GM23338 (cell line): ENCODE measurements around the gene LCE3B. TPM values are rescaled to one million over a fixed set of nuclear protein-coding genes. Genes with fewer than 3 reads are reported as not detected.
A peak's percentile ranks its signal among the peaks of the same experiment; 100 is the strongest.

ENCODE experiments used
- ATAC-seq: fragments of 200-7000 bp; cut with Tn5 transposase; 3 replicates; pipeline ENCODE4 v1.9.1; 2020
- DNase-seq: peaks from one replicate; pipeline ENCODE4 v3.0.0-alpha.2; 2015; ENCODE audit warnings: low spot score
- H2AFZ ChIP-seq: fragments of 200-600 bp; sonication (generic); 2 replicates; pipeline ENCODE4 v1.8.0; 2016; ENCODE audit warnings: antibody characterized with exemption, mild to moderate bottlenecking, moderate library complexity
- H3F3A ChIP-seq: fragments of 200-600 bp; sonication (generic); replicated peaks from 2 replicates; pipeline ENCODE4 v1.8.0; 2017; ENCODE audit warnings: antibody characterized with exemption, mixed run types, low read depth
- H3K27ac ChIP-seq: fragments of 200-600 bp; sonication (generic); 2 replicates; pipeline ENCODE4 v1.6.1; 2016; ENCODE audit warnings: low read depth
- H3K27me3 ChIP-seq: fragments of 200-600 bp; sonication (generic); 2 replicates; pipeline ENCODE4 v1.8.0; 2016; ENCODE audit warnings: mild to moderate bottlenecking, mixed run types, moderate library complexity; ENCODE audit not compliant: insufficient read depth
- H3K36me3 ChIP-seq: fragments of 200-600 bp; sonication (generic); 2 replicates; pipeline ENCODE4 v1.8.0; 2016; ENCODE audit warnings: mild to moderate bottlenecking; ENCODE audit not compliant: insufficient read depth
- H3K4me1 ChIP-seq: fragments of 200-600 bp; sonication (generic); 2 replicates; pipeline ENCODE4 v1.8.0; 2016; ENCODE audit warnings: mild to moderate bottlenecking, moderate library complexity; ENCODE audit not compliant: insufficient read depth
- H3K4me2 ChIP-seq: fragments of 200-600 bp; sonication (generic); 2 replicates; pipeline ENCODE4 v1.7.1; 2017; ENCODE audit warnings: mixed run types
- H3K4me3 ChIP-seq: fragments of 200-600 bp; sonication (generic); 2 replicates; pipeline ENCODE4 v1.6.1; 2016; ENCODE audit warnings: mixed run types
- H3K79me2 ChIP-seq: fragments of 200-600 bp; sonication (generic); replicated peaks from 2 replicates; pipeline ENCODE4 v1.8.0; 2017; ENCODE audit warnings: mild to moderate bottlenecking; ENCODE audit not compliant: insufficient read depth
- H3K9me2 ChIP-seq: fragments of 200-600 bp; sonication (generic); 2 replicates; pipeline ENCODE4 v1.8.0; 2017; ENCODE audit not compliant: insufficient read depth
- H4K20me1 ChIP-seq: fragments of 200-600 bp; sonication (generic); replicated peaks from 2 replicates; pipeline ENCODE4 v1.8.0; 2017; ENCODE audit warnings: mild to moderate bottlenecking; ENCODE audit not compliant: insufficient read depth
- H3K27ac Mint-ChIP-seq: 2 replicates; pipeline ENCODE4 v1.8.0; 2020; ENCODE audit warnings: inconsistent platforms, mild to moderate bottlenecking, moderate library complexity, mixed read lengths
- H3K27me3 Mint-ChIP-seq: 3 replicates; pipeline ENCODE4 v1.8.0; 2022; ENCODE audit warnings: low read depth, mild to moderate bottlenecking, moderate library complexity, mixed read lengths, inconsistent platforms; ENCODE audit not compliant: insufficient read depth, poor library complexity
- H3K36me3 Mint-ChIP-seq: 3 replicates; pipeline ENCODE4 v1.8.0; 2021; ENCODE audit warnings: low read depth, mild to moderate bottlenecking, inconsistent platforms, moderate library complexity, mixed read lengths
- H3K4me1 Mint-ChIP-seq: 3 replicates; pipeline ENCODE4 v1.8.0; 2020; ENCODE audit warnings: mild to moderate bottlenecking, inconsistent platforms, mixed read lengths
- H3K4me3 Mint-ChIP-seq: 3 replicates; pipeline ENCODE4 v1.8.0; 2021; ENCODE audit warnings: moderate library complexity, mild to moderate bottlenecking, inconsistent platforms, mixed read lengths
- H3K9me3 Mint-ChIP-seq: 3 replicates; pipeline ENCODE4 v1.8.0; 2020; ENCODE audit warnings: moderate library complexity, mild to moderate bottlenecking, inconsistent platforms, mixed read lengths
- CREB1 ChIP-seq: fragments of 250-450 bp; sonication (Bioruptor Pico); IDR thresholded peaks from 2 replicates; pipeline ENCODE4 v1.5.0; 2020; ENCODE audit warnings: low read depth, mild to moderate bottlenecking, moderate library complexity
- CTCF ChIP-seq, 2 experiments: fragments of 200-600 bp in 1 of 2; sonication (generic) in 1 of 2; conservative IDR thresholded peaks; 2 replicates each; pipeline versions ENCODE4 v1.5.1 to v1.6.1; 2016 to 2017; ENCODE audit warnings: antibody characterized with exemption in 2 of 2, low read depth in 2 of 2, mild to moderate bottlenecking in 2 of 2, moderate library complexity in 1 of 2
- EZH2 ChIP-seq: fragments of 200-600 bp; sonication (generic); IDR thresholded peaks from one replicate; pipeline ENCODE4 v1.8.0; 2017; ENCODE audit warnings: antibody characterized with exemption, mild to moderate bottlenecking, low read depth; ENCODE audit not compliant: unreplicated experiment
- JUNB ChIP-seq: IDR thresholded peaks from one replicate; pipeline ENCODE4 v1.6.1; 2016; ENCODE audit warnings: antibody characterized with exemption; ENCODE audit not compliant: unreplicated experiment
- NANOG ChIP-seq: IDR thresholded peaks from 2 replicates; pipeline ENCODE4 v1.6.1; 2016; ENCODE audit warnings: antibody characterized with exemption, borderline replicate concordance
- POLR2AphosphoS5 ChIP-seq: IDR thresholded peaks from 2 replicates; pipeline ENCODE4 v1.6.1; 2016; ENCODE audit warnings: antibody characterized with exemption, low read depth
- REST ChIP-seq: IDR thresholded peaks from one replicate; pipeline ENCODE4 v1.6.1; 2018; ENCODE audit warnings: antibody characterized with exemption; ENCODE audit not compliant: unreplicated experiment
- STAT1 ChIP-seq: IDR thresholded peaks from one replicate; pipeline ENCODE4 v1.6.1; 2016; ENCODE audit warnings: antibody characterized with exemption; ENCODE audit not compliant: unreplicated experiment
- ZNF331 ChIP-seq: fragments of 250-450 bp; sonication (Bioruptor Pico); IDR thresholded peaks from 2 replicates; pipeline ENCODE4 v1.5.0; 2020; ENCODE audit warnings: low read depth, mild to moderate bottlenecking, moderate library complexity
- ZNF462 ChIP-seq: fragments of 250-450 bp; sonication (Bioruptor Pico); IDR thresholded peaks from 2 replicates; pipeline ENCODE4 v1.5.0; 2020; ENCODE audit warnings: mild to moderate bottlenecking, moderate library complexity
- polyA plus RNA-seq: library from polyadenylated mRNA; unstranded; fragments of >200 nt; fragmentation: Nextera tagmentation; extraction: Ambion mirVana; gene quantifications from 2 replicates; pipeline ENCODE4 v1.2.1, GENCODE V29; 2016
- total RNA-seq: library from RNA; depleted of rRNA; stranded (reverse); fragments of >200 nt; shearing (Covaris generic); gene quantifications from 2 replicates; pipeline ENCODE4 v1.2.3, GENCODE V29; 2014

The LCE3B gene
- total and polyA plus RNA-seq, 2 experiments from 2014 or later, result not detected

GRCh38 chr1:152622803-152623202 lies 9.2 kb downstream of the LCE3B start, which contains the start of gene LCE3A:
LCE3A (minus strand) TSS chr1:152623103; CDS start chr1:152623103, 0 bp downstream.
- peak; percentile 31 for ATAC-seq
- Histone ChIP-seq H3K9me2 (peaks cover 16% of the 10 kb centered on the region), H3K27ac (no peak within 1 kb of the TSS), H3F3A (no peaks in the 10 kb centered on the region), H3K36me3 (peaks cover 7% of the 10 kb centered on the region; the same call in 1 of the 2 replicates), H2AFZ (peak within 1 kb of the TSS; percentile 97), H3K27me3 (no peaks in the 10 kb centered on the region; the same call in 1 of the 2 replicates), H4K20me1 (no peaks in the 10 kb centered on the region), H3K4me1 (peaks cover 5% of the 10 kb centered on the region; the same call in 1 of the 2 replicates), H3K79me2 (no peaks in the 10 kb centered on the region), H3K4me2 (0 out of 2 replicates have a peak within 1 kb of the TSS, but pooled peaks have one; percentile 51), H3K4me3 (no peak within 1 kb of the TSS)
- Mint-ChIP-seq H3K27ac (no peak within 1 kb of the TSS), H3K27me3 (peaks cover 4% of the 10 kb centered on the region), H3K36me3 (peaks cover 19% of the 10 kb centered on the region), H3K4me1 (no peaks in the 10 kb centered on the region; the same call in 2 of the 3 replicates), H3K9me3 (peaks cover 33% of the 10 kb centered on the region), H3K4me3 (no peak within 1 kb of the TSS)
- DNase-seq, result peak; percentile 11
- TF ChIP-seq CTCF (conservative IDR thresholded peaks at IDR 0.05; ENCODE audit: low read depth in 2 of 2) (no peak), CREB1 (CRISPR knock-in tag) (no peak), EZH2 (no peak), STAT1 (no peak), NANOG (no peak), ZNF331 (CRISPR knock-in tag) (no peak), ZNF462 (CRISPR knock-in tag) (no peak), JUNB (no peak), POLR2AphosphoS5 (no peak), REST (no peak)
